GM10248 (cell line): ENCODE data around the gene MAMLD1.
A peak's percentile ranks its signal among the peaks of the same experiment; 100 is the strongest.

ENCODE experiments used
- CTCF ChIA-PET: fragments of 300-600 bp; sonication (Branson Sonifier 250); formaldehyde crosslinking; extraction: SDS; loops from one replicate; lab custom pipeline; 2021; ENCODE audit warnings: antibody characterized with exemption; lab: Yijun Ruan, JAX
- POLR2A ChIA-PET: fragments of 350-650 bp; sonication (Branson Sonifier 250); formaldehyde crosslinking; extraction: SDS; loops from one replicate; lab custom pipeline; 2020; ENCODE audit warnings: antibody characterized with exemption; lab: Yijun Ruan, JAX
- DNase-seq: peaks from one replicate; pipeline ENCODE4 v3.0.0; 2012; ENCODE audit errors: extremely low spot score
- CTCF ChIP-seq: IDR thresholded peaks from 2 replicates; pipeline ENCODE4 v1.5.1; 2012; ENCODE audit warnings: mild to moderate bottlenecking, low read depth; ENCODE audit errors: extremely low read depth, missing control alignments, control extremely low read depth

The MAMLD1 gene

GRCh38 chrX:150360331-150360730 lies 2.8 kb upstream of the MAMLD1 start:
- ChIA-PET CTCF (interaction anchor here (0.7 kb wide), 1 partner anchor 357 kb away, joined by 4 read pairs; no protein-coding TSS in a partner anchor), POLR2A (no interaction called here)
- TF ChIP-seq CTCF: no peak
- DNase-seq: no peak

GRCh38 chrX:150361070-150361776 lies 1.9 kb upstream of the MAMLD1 start:
- CTCF ChIA-PET: interaction anchor here (0.7 kb wide), 1 partner anchor 356 kb away, joined by 4 read pairs; no protein-coding TSS in a partner anchor
- TF ChIP-seq CTCF: no peak
- POLR2A ChIA-PET: no interaction called here
- no peak for DNase-seq

- POLR2A ChIA-PET: no interaction called here
Measured at GRCh38 chrX:150361777-150362351, 1.3 kb upstream of the MAMLD1 start.

GRCh38 chrX:150363561-150364346 lies 637 bp downstream of the MAMLD1 start:
- ChIA-PET CTCF (no interaction called here), POLR2A (no interaction called here)
- no peak for TF ChIP-seq CTCF
- DNase-seq: no peak

More at GRCh38 chrX:150361777-150362351, 1.3 kb upstream of the MAMLD1 start:
- DNase-seq: no peak
- no peak for TF ChIP-seq CTCF
- CTCF ChIA-PET: no interaction called here

- ChIA-PET POLR2A (no interaction called here), CTCF (no interaction called here)
- DNase-seq: no peak
- no peak for TF ChIP-seq CTCF
Measured at GRCh38 chrX:150364347-150365050, 1.4 kb downstream of the MAMLD1 start.

- CTCF ChIA-PET: no interaction called here
- POLR2A ChIA-PET: no interaction called here
- TF ChIP-seq CTCF: peak; percentile 16
- DNase-seq: peak; percentile 21
Measured at GRCh38 chrX:150365051-150365989, 2.2 kb downstream of the MAMLD1 start.
